WTC11 (cell line): Measurements from ENCODE around the gene FBLN2.

Experiments
- ATF1 ChIP-seq: sonication (generic); formaldehyde crosslinking; IDR thresholded peaks from 2 replicates; pipeline ENCODE4 v1.8.1; 2023; ENCODE audit warnings: mild to moderate bottlenecking, moderate library complexity, missing genetic modification reagents
- ATF6 ChIP-seq: sonication (generic); formaldehyde crosslinking; IDR thresholded peaks from 2 replicates; pipeline ENCODE4 v1.8.1; 2023; ENCODE audit warnings: mild to moderate bottlenecking, missing genetic modification reagents
- CTCF ChIP-seq: fragments of 200-600 bp; IDR thresholded peaks from 2 replicates; pipeline ENCODE4 v1.8.0; 2022; ENCODE audit warnings: antibody characterized with exemption
- E2F1 ChIP-seq: sonication (generic); formaldehyde crosslinking; IDR thresholded peaks from 2 replicates; pipeline ENCODE4 v1.8.0; 2022; ENCODE audit warnings: mild to moderate bottlenecking, missing genetic modification reagents
- NFE2L1 ChIP-seq: sonication (generic); formaldehyde crosslinking; IDR thresholded peaks from 2 replicates; pipeline ENCODE4 v1.8.1; 2023; ENCODE audit warnings: missing genetic modification reagents
- NFYB ChIP-seq: sonication (generic); formaldehyde crosslinking; conservative IDR thresholded peaks from 2 replicates; pipeline ENCODE4 v1.8.0; 2022; ENCODE audit warnings: low read depth, missing genetic modification reagents
- SMAD3 ChIP-seq: sonication (generic); formaldehyde crosslinking; IDR thresholded peaks from 2 replicates; pipeline ENCODE4 v1.8.0; 2022; ENCODE audit warnings: missing genetic modification reagents, mild to moderate bottlenecking, borderline replicate concordance
- TEAD4 ChIP-seq: sonication (generic); formaldehyde crosslinking; IDR thresholded peaks from 2 replicates; pipeline ENCODE4 v1.8.0; 2022; ENCODE audit warnings: mild to moderate bottlenecking, missing genetic modification reagents
- ZNF425 ChIP-seq: fragments of 250-450 bp; sonication (Bioruptor Pico); conservative IDR thresholded peaks from 2 replicates; pipeline ENCODE4 v1.9.0; 2021; ENCODE audit warnings: mild to moderate bottlenecking

- TF ChIP-seq NFYB (CRISPR knock-in tag) (no peak), CTCF (no peak), SMAD3 (no peak), NFE2L1 (no peak), ATF1 (CRISPR knock-in tag) (no peak), ZNF425 (CRISPR knock-in tag) (no peak), ATF6 (CRISPR knock-in tag) (no peak), E2F1 (CRISPR knock-in tag) (no peak), TEAD4 (no peak)
Observed at GRCh38 chr3:13549623-13550422, 898 bp downstream of the FBLN2 start.
